Measurements from ENCODE around the gene CTU2. TPM values are rescaled to one million over a fixed set of nuclear protein-coding genes. Genes with fewer than 3 reads are reported as not detected.

Gene CTU2
- polyA plus RNA-seq, 1 donor, result 12.0 TPM

DNA sequence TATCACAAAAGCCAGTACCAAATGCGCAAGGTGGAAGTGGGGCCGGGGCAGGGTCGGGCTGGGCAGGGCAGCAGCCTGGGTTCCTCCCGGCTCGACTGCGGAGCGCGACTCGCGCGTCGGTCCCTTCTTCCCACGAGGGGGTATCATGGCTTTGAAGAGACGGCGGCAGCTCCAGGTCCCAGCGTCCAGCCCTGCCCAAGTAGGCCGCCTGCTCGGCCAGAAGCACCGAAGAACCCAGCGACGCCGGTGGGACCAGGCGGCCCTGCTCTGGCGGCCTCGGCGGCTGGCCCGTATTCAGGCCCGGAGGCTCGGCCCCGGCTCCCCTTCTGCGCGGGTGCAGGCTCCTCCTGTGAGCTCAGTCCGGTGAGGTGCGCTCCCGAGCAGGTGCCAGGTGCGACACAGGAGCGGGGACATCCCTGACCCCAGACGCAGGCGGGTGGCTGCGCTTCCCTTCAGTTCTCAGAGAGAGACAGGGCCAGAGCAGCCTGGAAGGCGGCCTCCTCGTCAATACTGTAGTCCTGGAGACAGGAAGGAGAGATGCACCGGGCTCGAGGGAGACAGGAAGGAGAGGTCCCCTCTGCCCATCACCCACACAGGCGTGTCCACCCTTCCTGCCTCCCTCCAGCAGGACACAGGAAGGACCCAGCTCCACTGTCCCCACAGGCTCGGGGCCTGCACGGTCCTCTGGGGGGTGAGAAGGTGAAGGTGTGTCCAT is 9.0 kb upstream of the CTU2 start:
- no peak for DNase-seq (ENCODE audit: low read depth)

DNA sequence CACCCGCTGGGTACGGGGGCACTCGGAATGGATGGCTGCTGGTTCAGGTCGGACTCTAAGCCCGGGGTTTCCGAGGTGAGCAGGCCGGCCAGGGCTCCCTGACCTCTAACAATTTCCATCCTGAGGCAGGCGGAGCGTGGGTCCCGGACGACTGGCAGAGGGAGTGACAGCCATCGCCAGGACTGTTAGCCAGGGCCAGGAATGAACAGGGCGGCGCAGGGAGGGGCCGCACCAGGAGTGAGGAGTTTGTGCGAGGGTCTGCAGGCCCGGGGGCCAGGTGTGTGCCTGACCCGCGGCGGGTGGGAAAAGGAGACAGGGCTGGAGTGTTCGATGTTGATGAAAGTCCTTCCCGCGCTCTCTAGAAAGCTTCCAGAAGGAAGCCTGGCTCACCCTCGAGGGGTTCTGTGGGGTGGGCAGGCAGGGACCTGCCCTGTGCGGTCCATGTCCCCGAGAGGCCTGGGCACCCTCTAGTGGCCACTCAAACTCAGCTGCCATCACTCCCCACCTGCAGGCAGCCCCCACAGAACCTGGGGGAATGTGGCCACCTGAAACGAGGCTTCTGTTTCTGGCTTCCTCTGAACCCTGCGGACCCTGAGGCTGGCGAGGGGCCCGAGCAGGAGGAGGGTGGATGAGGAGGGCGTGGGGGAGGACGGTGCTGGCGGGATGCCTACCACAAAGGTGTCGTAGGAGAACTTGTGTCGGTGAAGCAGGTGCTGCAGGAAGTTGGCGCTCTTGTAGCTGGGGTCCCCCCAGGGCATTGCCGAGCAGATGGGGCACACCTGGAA is 8.3 kb upstream of the CTU2 start:
- DNase-seq (ENCODE audit: low read depth), result no peak

DNA sequence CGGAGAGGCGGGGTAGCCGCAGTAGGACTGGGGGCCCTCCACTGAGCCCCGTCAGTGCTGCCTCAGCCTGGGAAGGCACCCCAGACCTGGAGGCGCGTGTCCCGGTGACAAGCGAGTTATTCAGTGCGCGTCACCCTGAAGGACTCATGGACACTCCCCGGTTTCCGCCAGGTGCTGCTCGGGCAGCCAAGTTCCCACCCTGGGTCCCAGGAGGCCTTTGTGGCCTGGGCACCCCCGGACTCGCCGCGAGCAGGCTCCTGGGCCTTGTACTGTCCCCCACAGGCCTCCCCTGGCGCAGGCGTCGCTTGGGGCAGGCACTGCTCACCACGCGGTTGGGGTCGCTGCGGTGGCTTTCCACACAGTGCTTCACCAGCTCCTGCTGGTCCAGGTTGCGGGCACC is 7.7 kb upstream of the CTU2 start:
- DNase-seq (ENCODE audit: low read depth), result no peak

DNA sequence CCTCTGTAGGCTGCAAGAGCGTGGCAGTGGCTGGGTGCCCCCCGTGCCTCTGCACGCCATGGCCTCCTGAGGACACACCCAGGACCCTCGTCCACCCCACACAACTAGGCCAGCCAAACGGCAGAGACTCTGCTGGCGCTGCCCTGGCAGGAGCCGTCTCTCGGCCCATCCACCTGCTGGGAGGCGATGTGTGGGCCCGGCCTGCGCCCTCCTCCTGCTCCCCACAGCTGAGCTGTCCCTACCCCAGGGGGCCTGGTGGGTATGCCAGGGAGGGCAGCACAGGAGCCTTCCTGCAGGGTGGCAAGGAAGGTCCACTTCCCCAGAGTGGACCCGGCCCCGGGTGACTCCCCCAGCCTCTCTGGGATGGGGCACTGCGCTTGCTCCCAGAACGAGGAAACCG is 7.1 kb upstream of the CTU2 start:
- DNase-seq (ENCODE audit: low read depth), result no peak

DNA sequence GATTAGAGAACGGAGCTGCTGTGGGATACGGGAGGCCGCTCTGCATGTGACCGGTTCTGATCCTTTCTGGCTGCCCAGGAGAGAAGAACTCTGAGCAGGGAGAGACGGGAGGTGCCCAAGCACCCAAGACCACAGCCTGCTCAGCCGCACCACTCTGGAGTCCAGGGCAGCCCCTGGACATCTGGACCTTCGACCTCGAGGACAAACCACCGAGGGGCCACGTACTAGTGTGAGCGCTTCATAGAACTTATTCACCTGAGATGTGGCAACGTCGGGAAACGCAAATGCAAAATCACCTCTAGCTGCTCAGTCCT is 6.0 kb upstream of the CTU2 start:
- no peak for DNase-seq (ENCODE audit: low read depth)

DNA sequence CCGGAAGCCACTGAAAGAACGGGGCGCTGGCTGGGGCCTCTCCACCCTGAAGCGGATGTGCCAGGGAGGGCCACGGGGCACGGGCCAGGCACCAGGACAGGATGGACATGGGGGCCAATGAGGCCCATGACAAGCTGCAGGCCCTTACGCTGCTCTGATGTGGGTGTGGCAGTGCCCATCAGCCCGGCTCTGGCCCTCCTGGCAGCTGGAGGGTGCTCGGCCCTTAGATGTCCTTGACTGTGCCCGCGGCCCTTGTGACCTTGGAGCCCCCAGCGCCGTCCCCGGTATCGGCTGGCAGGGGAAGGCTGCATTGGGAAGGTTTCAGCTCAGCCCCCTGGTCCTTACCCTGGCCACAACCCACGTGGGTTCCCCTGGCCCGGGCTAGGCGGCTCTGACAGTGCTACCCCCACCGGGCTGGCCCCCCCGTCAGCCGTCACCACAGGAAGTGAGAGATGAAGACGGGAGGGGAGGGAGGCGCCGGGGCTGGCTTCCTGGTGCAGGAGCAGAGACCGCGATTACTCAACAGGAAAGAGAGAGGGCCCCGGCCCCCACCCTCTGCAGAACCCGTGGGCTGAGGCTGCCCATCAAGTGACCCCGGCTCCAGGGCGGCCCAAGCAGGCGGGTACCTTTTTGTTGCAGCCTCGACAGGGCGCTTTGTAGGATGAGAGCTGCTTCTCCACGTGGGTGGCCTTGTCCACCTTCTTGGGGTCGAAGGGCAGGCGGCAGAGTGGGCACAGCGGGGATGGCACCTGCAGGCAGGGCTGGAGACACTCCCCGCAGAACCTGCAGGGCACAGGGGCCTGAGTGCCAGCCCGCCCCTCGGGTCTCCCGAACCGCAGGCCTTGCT is 5.4 kb upstream of the CTU2 start:
- DNase-seq (ENCODE audit: low read depth), result no peak

DNA sequence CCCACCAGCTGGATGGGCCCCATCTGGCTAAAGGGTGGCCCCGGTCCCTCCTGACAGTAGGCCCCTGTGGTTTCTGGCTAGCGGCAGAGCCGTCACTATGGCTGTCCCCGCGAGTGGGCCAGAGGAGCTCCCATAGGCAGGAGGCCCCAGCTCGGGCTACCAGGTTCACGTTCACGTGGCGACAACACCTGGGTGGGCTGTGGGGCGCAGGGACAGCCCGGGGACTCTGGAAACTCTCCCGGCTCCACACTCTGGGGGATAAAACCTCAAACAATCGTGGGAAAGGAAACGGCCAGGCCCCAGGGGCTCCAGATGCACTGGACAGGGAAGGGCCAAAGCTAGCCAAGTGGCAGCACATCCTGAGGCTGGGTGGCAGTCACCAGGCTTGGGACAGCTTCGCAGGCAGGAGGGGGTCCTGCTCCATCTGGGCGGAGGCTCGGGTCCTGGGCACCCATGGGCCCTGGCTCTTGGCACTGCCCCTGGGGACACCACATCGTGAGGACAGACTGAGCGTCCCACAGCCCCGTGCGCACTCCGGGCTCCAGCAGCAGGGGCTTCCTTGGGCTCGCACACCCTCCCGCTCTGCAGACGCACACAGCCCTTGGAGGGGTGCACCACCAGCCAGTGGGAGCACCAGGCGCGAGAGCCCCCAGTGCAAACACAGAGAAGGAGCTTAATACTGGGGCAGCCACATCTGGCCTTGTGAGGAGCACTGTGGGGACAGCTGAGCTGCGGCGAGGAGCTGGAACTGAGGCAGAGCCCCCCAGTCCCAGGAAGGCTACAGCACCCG is 4.5 kb upstream of the CTU2 start:
- DNase-seq (ENCODE audit: low read depth), result no peak

DNA sequence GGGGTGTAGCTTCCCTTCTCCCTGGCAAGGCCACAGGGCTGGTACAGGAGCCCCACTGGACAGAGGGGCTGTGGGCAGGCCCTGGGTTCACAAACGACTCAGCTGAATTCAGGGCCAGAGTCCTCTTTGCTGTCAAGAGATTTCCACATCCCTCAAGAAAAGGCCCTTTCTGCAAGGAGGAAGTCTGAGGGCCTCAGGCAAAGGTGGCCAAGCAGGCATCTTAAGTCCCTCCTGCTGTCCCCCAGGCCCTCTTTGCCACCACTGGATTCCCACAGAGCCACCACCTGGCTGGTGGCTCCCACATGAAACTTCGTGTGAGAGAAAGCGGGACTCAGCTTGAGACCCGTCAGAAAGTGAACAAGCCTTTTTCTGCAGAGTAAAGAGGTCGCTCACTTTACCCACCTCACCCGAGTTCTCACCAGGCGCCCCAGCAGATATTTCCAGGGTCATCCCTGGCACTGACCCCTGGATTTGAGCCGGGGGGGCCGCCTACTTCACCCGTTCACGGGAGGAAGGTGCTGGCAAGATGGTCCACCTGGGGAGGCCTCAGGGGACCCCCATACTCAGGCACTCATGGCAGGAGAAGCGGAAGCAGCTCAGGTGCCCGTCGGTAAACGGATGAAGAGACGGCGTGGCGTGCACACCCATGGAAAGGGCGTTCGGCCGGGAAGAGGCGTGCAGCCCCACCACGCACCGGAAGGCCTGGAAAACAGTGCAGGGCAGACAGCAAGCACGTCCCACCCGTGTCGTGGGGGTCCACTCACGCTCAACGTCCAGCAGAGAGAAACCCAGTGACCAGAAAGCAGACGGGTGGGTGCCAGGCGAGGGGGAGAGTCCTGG is 3.7 kb upstream of the CTU2 start:
- no peak for DNase-seq (ENCODE audit: low read depth)

DNA sequence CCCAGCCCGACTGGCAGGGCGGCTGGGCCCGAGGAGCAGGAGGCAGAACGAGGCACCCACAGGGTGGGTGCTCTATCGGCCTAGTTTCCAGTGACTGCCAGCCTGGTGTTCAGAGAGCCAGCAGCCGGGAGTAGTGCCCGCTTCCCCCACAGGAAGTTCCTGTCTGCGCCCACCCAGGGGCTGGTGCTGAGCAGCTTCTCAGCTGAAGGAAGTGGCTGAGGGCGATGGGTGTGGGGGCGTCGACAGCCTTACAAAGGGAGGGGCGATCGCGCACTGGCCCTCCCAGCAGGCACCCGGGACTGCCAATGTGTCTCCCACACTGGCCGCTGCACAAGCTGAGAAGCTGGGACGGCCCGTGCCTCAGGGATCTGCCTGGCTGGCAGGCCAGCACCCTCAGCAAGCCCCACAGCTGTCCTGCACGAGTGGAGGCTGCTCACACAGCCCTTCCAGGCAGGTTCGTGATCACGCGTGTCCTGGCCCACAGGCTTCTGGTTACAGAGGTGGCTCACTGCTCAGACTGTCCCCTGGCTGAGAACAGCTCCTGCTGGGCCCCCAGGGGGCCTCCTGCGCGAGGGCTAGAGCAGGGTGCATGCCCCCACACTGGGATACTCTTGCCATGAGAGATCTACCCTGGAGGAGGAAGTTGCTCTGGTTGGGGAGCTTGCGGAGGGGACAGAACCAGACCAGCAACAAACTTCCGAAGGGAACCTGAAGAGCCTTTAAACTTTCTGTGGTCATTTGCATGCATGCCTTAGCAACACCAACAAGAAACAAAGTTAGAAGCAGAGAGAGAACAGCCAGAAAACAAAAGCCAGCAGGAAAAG is 2.6 kb upstream of the CTU2 start:
- DNase-seq (ENCODE audit: low read depth), result no peak

DNA sequence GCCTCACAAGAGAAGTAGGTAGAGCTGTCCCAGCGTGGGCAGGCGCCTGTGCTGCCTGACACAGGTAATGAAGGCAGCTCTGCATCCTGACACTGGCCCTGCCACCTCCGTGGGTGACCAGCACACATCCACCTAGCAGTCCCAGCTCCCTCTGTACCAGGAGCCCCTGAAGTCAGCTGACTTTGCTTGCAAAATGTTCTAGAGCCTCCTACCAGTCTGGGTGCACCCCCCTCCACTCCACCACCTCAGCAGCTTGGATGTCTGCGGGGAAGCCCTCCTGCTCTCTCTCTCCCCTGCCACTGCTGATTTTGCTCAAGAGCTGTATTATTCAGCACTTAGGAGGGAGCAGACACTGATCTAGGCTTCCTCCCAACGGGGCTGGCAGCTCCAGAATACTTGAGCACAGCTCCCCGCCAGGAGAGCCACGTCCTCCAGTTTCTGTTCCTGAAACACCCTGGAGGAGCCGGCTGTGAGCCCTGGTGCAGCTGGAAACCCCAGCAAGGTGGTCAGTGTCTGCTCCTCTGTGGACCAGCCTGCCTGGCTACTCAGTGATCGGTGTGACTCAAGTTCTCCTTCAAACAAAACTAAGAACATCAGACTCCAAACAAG is 1.1 kb upstream of the CTU2 start:
- DNase-seq (ENCODE audit: low read depth), result no peak

DNA sequence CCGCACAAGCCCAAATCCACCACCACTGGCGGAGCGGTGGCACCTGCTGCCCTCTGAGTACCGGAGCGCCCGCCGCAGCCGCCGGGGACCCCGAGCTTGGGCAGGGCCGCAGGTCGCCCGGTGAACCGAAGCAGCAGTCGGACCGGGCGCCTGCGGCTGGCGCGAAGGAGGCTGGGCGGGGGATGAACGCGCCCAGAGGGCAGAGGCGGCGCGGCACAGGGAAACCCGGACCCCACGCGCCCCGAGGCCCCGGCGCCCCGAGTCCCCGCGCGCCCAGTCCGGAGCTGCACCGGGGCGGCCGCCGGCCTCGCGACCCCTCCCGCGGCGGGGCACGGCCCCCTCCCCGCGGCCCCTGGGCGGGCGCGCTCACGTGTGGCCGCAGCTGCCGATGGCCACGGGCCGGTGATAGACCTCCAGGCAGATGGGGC is 488 bp upstream of the CTU2 start:
- no peak for DNase-seq (ENCODE audit: low read depth)

DNA sequence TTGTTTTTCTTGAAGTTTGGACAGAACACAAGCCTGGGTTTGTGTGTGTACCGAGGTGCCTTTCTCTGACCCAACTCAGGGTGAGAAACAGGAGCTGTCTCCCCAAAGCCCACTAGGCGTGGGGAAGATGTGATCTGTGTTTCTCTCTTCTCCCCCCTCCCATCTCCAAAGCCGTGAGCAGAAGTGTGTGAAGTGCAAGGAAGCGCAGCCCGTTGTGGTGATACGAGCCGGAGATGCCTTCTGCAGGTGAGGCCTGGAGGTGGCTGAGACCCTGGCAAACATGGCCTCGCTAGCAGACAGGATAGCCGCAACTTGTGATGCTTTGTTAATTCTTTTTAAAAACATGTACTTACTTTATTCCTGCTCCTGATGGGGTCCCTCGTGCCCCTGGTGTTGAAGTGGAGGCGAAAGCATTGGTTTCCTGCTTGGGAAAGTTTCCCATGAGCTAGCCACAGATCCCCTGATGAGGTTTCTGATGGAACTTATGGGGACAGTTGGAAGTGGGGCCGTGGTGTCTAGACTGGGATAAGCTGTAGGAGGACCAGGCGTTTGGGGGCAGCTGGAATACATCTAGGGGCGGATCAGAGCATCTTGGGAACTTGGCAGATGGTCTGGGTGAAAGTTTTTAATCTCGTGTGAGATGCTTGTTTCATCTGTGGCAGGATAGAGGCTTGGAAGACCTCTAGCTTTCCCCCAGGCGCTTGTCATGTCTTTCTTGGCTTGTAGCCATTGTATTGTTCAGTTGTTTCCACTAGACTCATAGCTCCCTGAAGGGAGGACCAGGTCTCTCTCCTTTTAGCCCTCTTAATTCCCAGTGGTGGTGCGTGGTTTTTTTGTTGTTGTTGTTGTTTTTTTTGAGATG is 893 bp downstream of the CTU2 start:
- DNase-seq (ENCODE audit: low read depth), result no peak

DNA sequence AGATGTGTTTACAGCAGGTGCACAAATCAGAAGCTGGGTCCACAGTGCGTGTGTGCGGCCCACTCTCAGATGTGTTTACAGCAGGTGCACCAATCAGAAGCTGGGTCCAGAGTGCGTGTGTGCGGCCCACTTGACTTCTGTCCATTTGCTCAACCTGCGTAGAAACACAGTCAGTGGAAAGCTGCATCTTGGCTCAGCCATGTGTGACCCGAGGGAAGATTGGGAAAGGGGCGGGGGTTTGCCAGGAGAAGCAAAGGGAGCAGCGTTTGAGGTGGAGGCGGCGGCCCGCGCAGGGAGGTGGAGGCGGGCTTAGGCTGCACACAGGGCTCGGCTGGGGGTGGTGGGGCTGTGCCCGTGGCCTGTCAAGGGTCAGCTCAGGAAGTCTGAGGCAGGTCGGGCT is 4.3 kb downstream of the CTU2 start:
- no peak for DNase-seq (ENCODE audit: low read depth)

DNA sequence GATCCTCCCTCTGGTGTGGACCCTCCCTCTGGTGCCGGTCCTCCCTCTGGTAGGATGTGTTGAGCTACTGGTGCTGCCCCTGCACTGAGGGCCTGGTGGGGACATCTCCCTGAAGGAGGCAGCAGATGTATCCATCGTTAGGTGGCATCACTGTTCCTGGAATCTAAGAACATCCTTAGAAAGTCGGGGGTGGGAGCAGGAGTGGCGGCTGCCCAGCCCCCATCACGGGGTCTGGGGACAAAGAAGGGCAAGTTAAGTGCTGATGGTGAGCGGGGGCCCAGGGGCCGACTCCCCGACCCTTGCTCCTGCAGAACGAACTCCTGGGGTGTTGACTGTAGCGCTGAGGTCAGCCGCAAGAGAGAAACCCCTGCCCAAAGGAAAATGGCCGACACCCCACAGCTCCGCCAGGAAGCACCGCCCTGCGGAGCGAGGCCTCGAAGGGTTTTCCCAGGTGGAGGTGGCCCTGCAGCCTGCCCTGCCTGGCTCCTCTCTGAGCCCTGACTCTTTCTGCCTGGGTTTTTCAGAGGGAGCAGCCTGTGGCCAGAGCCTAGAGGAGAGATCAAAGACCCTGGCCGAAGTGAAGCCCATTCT is 5.5 kb downstream of the CTU2 start:
- no peak for DNase-seq (ENCODE audit: low read depth)

DNA sequence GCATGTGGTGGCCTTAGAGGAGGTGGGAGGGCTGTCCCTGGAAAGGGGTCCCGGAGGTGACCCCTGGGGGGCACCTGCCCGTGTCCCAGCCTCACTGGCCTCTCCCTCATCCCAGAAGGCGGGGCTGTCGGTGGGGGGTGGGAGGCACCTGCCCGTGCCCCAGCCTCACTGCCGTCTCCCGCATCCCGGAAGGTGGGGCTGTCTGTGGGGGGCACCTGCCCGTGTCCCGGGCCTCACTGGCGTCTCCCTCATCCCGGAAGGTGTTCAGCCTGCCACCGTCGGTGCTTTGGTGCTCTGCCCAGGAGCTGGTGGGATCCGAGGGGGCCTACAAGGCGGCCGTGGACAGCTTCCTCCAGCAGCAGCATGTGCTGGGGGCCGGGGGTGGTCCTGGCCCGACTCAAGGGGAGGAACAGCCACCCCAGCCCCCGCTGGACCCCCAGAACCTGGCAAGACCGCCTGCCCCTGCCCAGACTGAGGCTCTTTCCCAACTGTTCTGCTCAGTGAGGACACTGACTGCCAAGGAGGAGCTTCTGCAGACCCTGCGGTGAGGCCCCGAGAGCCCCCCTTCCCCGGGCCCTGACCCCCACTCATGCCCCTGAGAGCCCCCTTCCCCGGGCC is 6.2 kb downstream of the CTU2 start:
- DNase-seq (ENCODE audit: low read depth), result no peak

DNA sequence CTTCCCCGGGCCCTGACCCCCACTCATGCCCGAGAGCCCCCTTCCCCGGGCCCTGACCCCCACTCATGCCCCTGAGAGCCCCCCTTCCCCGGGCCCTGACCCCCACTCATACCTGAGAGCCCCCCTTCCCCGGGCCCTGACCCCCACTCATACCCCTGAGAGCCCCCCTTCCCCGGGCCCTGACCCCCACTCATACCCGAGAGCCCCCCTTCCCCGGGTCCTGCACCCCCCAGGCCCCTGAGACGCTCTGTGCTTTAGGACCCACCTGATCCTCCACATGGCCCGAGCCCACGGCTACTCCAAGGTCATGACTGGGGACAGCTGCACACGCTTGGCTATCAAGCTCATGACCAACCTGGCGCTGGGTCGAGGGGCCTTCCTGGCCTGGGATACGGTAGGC is 6.8 kb downstream of the CTU2 start:
- DNase-seq (ENCODE audit: low read depth), result no peak

DNA sequence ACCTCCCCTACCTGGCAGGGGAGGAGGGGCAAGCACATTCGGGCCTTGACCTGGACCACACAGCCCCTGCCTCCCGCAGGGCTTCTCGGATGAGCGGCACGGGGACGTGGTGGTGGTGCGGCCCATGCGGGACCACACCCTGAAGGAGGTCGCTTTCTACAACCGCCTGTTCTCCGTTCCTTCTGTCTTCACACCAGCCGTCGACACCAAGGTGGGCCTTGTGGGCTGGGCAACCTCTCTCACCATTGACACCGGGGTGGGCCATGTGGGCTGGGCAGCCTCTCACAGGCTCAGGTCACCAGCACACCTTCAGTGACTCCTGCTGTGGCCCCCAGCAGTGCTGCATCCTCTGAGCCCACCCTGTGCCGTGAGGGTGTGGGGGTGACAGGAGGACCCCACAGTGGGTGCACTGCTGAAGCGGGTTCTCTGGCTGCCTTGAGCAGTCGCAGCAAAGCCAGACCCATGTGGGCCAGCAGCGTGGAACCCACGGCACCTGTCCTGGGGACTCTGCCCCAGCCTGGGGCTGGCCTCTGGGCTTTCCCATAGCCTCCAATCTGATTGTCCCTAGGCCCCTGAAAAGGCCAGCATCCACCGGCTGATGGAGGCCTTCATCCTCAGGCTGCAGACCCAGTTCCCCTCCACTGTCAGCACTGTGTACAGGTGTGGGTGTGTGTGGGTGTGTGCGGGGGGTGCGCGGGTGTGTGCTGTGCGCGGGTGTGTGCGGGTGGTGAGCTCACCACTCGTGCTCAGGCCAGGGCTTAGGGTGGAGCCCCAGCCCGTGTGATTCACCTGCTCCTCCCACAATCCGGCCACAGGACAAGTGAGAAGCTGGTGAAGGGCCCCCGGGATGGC is 7.5 kb downstream of the CTU2 start:
- no peak for DNase-seq (ENCODE audit: low read depth)

Measured in forelimb muscle (tissue), 1 donor.